ENCODE measurements around the gene HSPA12B. TPM values are rescaled to one million over a fixed set of nuclear protein-coding genes. Genes with fewer than 3 reads are reported as not detected.

HSPA12B gene
- polyA plus RNA-seq, 4 donors = 14.4 to 19.7 (median 16.4) TPM

- peak in 1 of 4 donors; percentile 61 for DNase-seq (ENCODE audit: low read depth in 4 of 4, low spot score in 2 of 4)
Measured at GRCh38 chr20:3760655-3761348, 28.3 kb downstream of the HSPA12B start.

- DNase-seq (ENCODE audit: low read depth in 4 of 4, low spot score in 2 of 4) = no peak
Measured at GRCh38 chr20:3763671-3764601, 31.5 kb downstream of the HSPA12B start.

DNA sequence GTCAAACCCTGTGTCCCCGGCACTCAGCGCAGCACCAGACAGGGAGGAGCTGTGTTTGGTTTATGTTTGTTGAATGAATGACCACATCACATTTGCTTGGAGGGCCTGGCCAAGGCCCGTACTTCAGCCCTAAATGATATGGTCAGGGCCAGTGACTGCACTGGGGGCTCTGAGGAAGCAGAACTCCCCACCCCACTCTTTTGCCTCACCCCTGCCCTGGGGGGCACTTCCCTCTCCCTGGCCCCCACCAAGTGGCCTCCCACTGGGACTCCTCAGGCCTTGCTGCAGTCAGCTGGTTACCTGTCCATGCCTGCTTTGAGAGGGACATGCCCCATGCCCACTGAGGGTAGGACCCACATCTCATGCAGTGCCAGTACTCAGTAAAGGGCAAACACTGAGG is 32.2 kb downstream of the HSPA12B start:
- DNase-seq (ENCODE audit: low read depth in 4 of 4, low spot score in 2 of 4) = no peak

- DNase-seq (ENCODE audit: low read depth in 4 of 4, low spot score in 2 of 4) = no peak
Measured at GRCh38 chr20:3765171-3765882, 32.8 kb downstream of the HSPA12B start.

DNA sequence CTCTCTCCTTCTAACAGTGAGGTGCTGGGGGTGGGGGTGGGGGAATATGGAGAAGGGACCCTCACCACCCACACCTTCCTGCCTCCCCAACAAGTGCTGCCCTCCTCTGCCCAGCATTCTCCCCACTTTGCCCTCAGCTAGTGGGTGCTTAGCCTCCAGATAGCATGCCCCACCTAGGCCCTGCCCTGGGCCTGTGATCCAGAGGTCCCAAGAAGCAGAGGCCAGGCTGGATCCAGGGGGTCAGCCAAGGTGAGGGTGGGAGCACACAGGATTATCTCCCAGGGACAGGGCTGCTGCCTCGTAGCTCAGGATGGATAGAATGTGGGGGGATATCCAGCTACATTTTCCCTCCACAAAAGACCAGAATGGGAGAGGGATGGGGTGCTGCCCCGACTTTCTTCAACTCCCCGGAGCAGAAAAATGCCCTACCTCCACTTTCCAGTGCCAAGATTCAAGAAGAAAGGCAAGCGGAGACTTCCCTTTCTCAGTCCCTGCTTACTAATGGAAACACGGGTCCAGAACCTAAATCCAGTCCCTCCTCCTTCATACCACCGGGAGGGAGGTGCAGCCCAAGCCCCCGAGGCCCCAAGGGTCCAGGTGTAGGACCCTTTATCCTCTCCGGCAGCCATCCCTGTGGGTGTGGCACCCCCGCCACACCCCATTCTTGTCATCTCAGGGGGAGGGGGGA is 34.1 kb downstream of the HSPA12B start:
- DNase-seq (ENCODE audit: low read depth in 4 of 4, low spot score in 2 of 4) = no peak

DNA sequence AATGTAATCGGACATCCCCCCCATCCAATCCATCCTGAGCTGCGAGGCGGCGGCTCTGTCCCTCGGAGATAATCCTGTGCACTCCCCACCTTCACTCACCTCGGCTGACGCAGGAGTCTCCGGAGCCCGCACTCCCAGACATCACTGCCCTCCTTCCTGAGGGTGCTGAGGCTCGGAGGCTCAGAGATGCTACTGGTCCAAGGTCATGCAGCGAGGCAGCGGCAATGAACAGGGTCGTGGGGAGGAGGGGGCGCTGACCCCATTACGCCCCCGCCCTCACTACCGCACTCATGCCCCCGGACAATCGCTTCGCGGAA is 34.6 kb downstream of the HSPA12B start:
- no peak for DNase-seq (ENCODE audit: low read depth in 4 of 4, low spot score in 2 of 4)

DNA sequence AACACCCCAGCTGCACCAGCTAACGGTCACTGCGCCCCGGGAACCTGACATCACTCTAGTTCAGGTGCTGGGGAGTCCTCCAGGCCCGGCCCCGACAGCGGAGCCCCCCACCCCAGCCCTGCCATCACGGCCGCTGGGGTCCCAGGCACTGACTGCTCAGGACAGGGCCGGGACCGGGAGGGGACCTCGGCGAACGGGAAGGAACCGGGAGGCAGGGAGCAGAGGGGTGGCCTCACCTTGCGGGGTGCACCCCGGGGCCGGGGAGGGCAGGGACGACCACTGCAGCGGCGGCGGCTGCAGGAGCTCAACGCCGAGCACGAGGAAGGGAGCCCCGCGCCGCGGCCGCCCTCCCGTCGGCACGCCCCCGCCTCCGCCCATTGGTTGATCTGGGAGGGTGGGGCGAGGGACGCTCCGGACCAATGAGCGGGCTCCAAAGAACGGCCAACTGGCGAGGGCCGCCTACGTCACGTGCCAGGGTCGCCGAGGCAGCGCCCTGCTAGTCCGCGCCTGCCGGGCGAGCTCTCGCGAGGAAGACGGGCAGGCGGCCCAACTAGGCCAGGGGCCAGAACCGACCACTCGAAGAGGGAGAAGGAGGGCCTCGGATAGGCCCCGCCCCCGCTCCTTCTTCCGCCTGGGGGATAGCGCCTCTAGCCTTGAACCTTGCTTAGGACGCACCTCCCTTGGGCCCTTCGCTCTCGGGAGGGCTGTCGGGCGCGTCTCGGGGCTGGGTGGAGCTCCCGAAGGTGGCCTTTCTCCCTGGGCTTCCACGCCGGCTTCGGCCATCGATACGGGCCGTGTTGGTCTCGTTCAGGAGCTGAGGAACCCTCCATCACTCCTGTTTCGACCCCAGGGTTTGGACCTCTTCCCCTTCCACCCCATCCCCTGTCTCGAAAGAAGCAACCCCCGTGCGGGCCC is 35.2 kb downstream of the HSPA12B start, which contains the start of gene ADISSP:
TSS of gene ADISSP (minus strand) at position 327 of the 915 bp plus-strand sequence. CDS start 7,653 bp downstream, outside the sequence.
- DNase-seq (ENCODE audit: low read depth in 4 of 4, low spot score in 2 of 4) = peak in 3 of 4 donors; percentile 91 to 95 (median 95)

- DNase-seq (ENCODE audit: low read depth in 4 of 4, low spot score in 2 of 4) = no peak
Measured at GRCh38 chr20:3768342-3769130, 36.1 kb downstream of the HSPA12B start.

GRCh38 chr20:3771552-3772058 is 39.1 kb downstream of the HSPA12B start:
- no peak for DNase-seq (ENCODE audit: low read depth in 4 of 4, low spot score in 2 of 4)

- DNase-seq (ENCODE audit: low read depth in 4 of 4, low spot score in 2 of 4) = no peak
Measured at GRCh38 chr20:3775457-3776108, 43.1 kb downstream of the HSPA12B start.

GRCh38 chr20:3777381-3777715 is 44.9 kb downstream of the HSPA12B start:
- DNase-seq (ENCODE audit: low read depth in 4 of 4, low spot score in 2 of 4) = no peak

- DNase-seq (ENCODE audit: low read depth in 4 of 4, low spot score in 2 of 4) = no peak
Measured at GRCh38 chr20:3777716-3778629, 45.5 kb downstream of the HSPA12B start.

DNA sequence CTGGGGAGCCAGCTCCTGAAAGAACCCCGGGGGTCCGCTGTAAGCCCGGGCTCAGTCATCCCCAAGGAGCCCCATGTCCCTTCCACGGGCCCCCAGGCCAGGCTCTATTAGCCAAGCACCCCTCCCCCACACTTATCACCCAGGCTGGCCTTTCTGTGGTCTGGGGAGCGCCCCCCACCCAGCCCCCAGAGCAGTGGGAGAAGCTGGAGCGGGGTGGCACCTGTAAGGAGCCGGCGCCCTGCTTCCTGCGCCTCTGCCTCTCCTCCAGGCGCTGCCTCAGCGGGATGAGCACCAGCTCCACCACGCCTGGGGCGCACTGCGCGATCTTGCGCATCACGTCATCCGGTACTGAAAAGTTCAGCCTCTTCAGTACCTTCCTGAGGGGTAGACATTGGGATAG is 46.5 kb downstream of the HSPA12B start:
- no peak for DNase-seq (ENCODE audit: low read depth in 4 of 4, low spot score in 2 of 4)

GRCh38 chr20:3781153-3781910 is 48.8 kb downstream of the HSPA12B start, which contains the start of gene SPEF1:
Gene SPEF1, minus strand, starts transcription at chr20:3781448. Its CDS starts 161 bp downstream, at chr20:3781287.
- DNase-seq (ENCODE audit: low read depth in 4 of 4, low spot score in 2 of 4) = peak in 3 of 4 donors; percentile 72 to 92 (median 80)

- no peak for DNase-seq (ENCODE audit: low read depth in 4 of 4, low spot score in 2 of 4)
Measured at GRCh38 chr20:3782597-3782996, 50.1 kb downstream of the HSPA12B start.

DNA sequence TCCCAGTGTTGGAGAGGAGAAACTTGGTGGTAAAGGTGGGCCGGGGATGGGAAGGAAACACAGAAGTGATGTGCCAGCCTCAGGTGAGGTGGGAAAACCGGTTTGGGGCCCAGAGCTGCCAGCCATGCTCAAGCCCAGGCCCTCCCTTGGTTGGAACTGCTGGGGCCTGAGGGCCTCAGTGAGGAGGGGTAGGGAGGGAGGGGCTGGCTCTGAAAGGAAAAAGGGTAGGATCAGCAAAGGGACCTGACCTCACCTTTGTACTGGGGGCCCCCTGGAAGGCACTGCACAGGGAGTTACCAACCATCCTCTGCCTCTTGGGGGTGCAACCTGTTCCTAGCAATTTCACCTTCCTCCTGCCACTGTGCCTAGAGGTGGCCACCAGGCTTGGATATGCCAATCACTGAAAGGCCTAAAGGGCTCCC is 50.6 kb downstream of the HSPA12B start:
- DNase-seq (ENCODE audit: low read depth in 4 of 4, low spot score in 2 of 4) = no peak

Measured in left renal cortex interstitium (tissue), 4 donors.